Smooth muscle cell (in vitro differentiated cells): ENCODE results near the gene STYK1. TPM values are rescaled to one million over a fixed set of nuclear protein-coding genes. Genes with fewer than 3 reads are reported as not detected.
A peak's percentile ranks its signal among the peaks of the same experiment; 100 is the strongest.

Experiments used
- DNase-seq: peaks from one replicate; lab custom pipeline; 2025; ENCODE audit not compliant: unreplicated experiment; lab: John Stamatoyannopoulos, UW
- H2AFZ ChIP-seq: fragments of 200-600 bp; sonication (generic); 2 replicates; pipeline ENCODE4 v1.6.0; 2016; ENCODE audit warnings: antibody characterized with exemption, low read depth, mild to moderate bottlenecking
- H3F3A ChIP-seq: fragments of 200-600 bp; sonication (generic); 2 replicates; pipeline ENCODE4 v1.6.0; 2017; ENCODE audit warnings: antibody characterized with exemption, low read depth
- H3K27ac ChIP-seq: fragments of 200-600 bp; sonication (generic); 2 replicates; pipeline ENCODE4 v1.5.1; 2016; ENCODE audit warnings: low read depth, mild to moderate bottlenecking
- H3K27me3 ChIP-seq: fragments of 200-600 bp; sonication (generic); 2 replicates; pipeline ENCODE4 v1.6.1; 2016; ENCODE audit warnings: low read depth, mild to moderate bottlenecking
- H3K36me3 ChIP-seq: fragments of 200-600 bp; sonication (generic); 2 replicates; pipeline ENCODE4 v1.5.1; 2016; ENCODE audit warnings: low read depth
- H3K4me1 ChIP-seq: fragments of 200-600 bp; sonication (generic); 2 replicates; pipeline ENCODE4 v1.5.1; 2016; ENCODE audit warnings: low read depth
- H3K4me2 ChIP-seq: fragments of 200-600 bp; sonication (generic); 2 replicates; pipeline ENCODE4 v1.6.0; 2016; ENCODE audit warnings: mild to moderate bottlenecking
- H3K4me3 ChIP-seq: fragments of 200-600 bp; sonication (generic); 2 replicates; pipeline ENCODE4 v1.5.1; 2016; ENCODE audit warnings: mild to moderate bottlenecking
- H3K79me2 ChIP-seq: fragments of 200-600 bp; sonication (generic); 2 replicates; pipeline ENCODE4 v1.6.0; 2016; ENCODE audit warnings: low read depth, mild to moderate bottlenecking
- H3K9ac ChIP-seq: fragments of 200-600 bp; sonication (generic); 2 replicates; pipeline ENCODE4 v1.6.0; 2016; ENCODE audit warnings: low read depth
- H3K9me3 ChIP-seq: fragments of 200-600 bp; sonication (generic); replicated peaks from 2 replicates; pipeline ENCODE4 v1.5.1; 2016; ENCODE audit warnings: low read depth
- H4K20me1 ChIP-seq: fragments of 200-600 bp; sonication (generic); 2 replicates; pipeline ENCODE4 v1.6.0; 2016; ENCODE audit warnings: low read depth
- WGBS: methylation state at CpG from one replicate; pipeline ENCODE4 v1.1.7; 2016; ENCODE audit warnings: low lambda C conversion rate; 5-methylcytosine and 5-hydroxymethylcytosine counted together
- polyA plus RNA-seq: library from polyadenylated mRNA; unstranded; fragments of >200 nt; fragmentation: Nextera tagmentation; extraction: Ambion mirVana; gene quantifications from 2 replicates; pipeline ENCODE4 v1.2.1, GENCODE V29; 2016
- total RNA-seq: library from RNA; depleted of rRNA; stranded (reverse); fragments of >200 nt; gene quantifications from 2 replicates; pipeline ENCODE4 v1.2.3, GENCODE V29; 2014
- TF ChIP-seq, protein P1 (sequence below): fragments of 200-600 bp; sonication (generic); IDR thresholded peaks from 2 replicates; pipeline ENCODE4 v1.5.1; 2017; ENCODE audit warnings: borderline replicate concordance, mild to moderate bottlenecking, antibody characterized with exemption; ENCODE audit not compliant: insufficient read depth, poor library complexity, severe bottlenecking

The STYK1 gene
- total and polyA plus RNA-seq, 2 experiments from 2014 or later, result 0.24 to 1.2 TPM

- DNase-seq, result no peak
- H3K27ac ChIP-seq, result peak overlapping the region; percentile 96
- H4K20me1 ChIP-seq, result peaks cover 51% of the 10 kb centered on the region
- H3K4me1 ChIP-seq, result peaks cover 36% of the 10 kb centered on the region
- H2AFZ ChIP-seq, result no peak overlapping the region
- H3K27me3 ChIP-seq, result no peaks in the 10 kb centered on the region
- peaks cover 25% of the 10 kb centered on the region for H3K36me3 ChIP-seq
- H3K4me2 ChIP-seq, result no peak overlapping the region
- TF ChIP-seq, protein P1, sequence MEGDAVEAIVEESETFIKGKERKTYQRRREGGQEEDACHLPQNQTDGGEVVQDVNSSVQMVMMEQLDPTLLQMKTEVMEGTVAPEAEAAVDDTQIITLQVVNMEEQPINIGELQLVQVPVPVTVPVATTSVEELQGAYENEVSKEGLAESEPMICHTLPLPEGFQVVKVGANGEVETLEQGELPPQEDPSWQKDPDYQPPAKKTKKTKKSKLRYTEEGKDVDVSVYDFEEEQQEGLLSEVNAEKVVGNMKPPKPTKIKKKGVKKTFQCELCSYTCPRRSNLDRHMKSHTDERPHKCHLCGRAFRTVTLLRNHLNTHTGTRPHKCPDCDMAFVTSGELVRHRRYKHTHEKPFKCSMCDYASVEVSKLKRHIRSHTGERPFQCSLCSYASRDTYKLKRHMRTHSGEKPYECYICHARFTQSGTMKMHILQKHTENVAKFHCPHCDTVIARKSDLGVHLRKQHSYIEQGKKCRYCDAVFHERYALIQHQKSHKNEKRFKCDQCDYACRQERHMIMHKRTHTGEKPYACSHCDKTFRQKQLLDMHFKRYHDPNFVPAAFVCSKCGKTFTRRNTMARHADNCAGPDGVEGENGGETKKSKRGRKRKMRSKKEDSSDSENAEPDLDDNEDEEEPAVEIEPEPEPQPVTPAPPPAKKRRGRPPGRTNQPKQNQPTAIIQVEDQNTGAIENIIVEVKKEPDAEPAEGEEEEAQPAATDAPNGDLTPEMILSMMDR, result no peak
- H3K79me2 ChIP-seq, result peaks cover 73% of the 10 kb centered on the region
- WGBS, result 98% methylated on average over 6 of the region's 6 CpGs
- H3K9ac ChIP-seq, result no peak overlapping the region
- H3K9me3 ChIP-seq, result no peaks in the 10 kb centered on the region
- H3K4me3 ChIP-seq, result no peak overlapping the region
- peaks cover 41% of the 10 kb centered on the region for H3F3A ChIP-seq
These were observed 41.6 kb upstream of the STYK1 start for GRCh38 chr12:10715491-10715890.

DNA sequence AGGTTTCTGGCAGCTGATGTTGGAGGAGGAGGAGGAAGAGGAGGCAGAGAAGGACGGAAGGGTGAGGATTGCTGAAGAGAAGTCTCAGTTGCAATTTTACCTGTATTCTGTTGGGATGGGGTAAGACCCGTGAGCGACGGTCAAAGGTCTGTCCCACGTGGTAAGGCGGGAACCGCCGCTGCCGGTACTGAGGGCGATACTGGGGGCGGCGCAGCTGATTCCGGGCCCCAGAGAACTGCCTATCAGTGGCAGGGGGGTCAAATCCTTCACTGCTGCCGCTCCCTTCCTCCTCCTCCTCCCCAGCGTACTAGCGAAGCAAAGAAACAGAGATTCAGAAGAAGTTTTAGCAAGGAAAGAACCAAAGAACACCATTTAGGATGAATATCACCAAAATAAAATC, 36.0 kb upstream of the STYK1 start:
- no peak overlapping the region for H3K4me3 ChIP-seq
- H3K36me3 ChIP-seq, result peaks cover 48% of the 10 kb centered on the region
- H3K27me3 ChIP-seq, result no peaks in the 10 kb centered on the region
- no peaks in the 10 kb centered on the region for H3F3A ChIP-seq
- H3K27ac ChIP-seq, result no peak overlapping the region
- H3K4me2 ChIP-seq, result no peak overlapping the region
- DNase-seq, result no peak
- no peak overlapping the region for H2AFZ ChIP-seq
- H3K4me1 ChIP-seq, result no peaks in the 10 kb centered on the region
- H3K9ac ChIP-seq, result no peak overlapping the region
- 97% methylated on average over 16 of the region's 16 CpGs for WGBS
- no peaks in the 10 kb centered on the region for H3K9me3 ChIP-seq
- TF ChIP-seq, protein P1, result no peak
- peaks cover 85% of the 10 kb centered on the region for H3K79me2 ChIP-seq
- peaks cover 87% of the 10 kb centered on the region for H4K20me1 ChIP-seq

GRCh38 chr12:10708862-10709261, 35.0 kb upstream of the STYK1 start:
- peaks cover 92% of the 10 kb centered on the region for H4K20me1 ChIP-seq
- no peaks in the 10 kb centered on the region for H3F3A ChIP-seq
- no peak overlapping the region for H3K4me3 ChIP-seq
- H3K4me2 ChIP-seq, result no peak overlapping the region
- H3K9me3 ChIP-seq, result no peaks in the 10 kb centered on the region
- H3K27me3 ChIP-seq, result no peaks in the 10 kb centered on the region
- DNase-seq, result no peak
- 90% methylated on average over 4 of the region's 4 CpGs for WGBS
- TF ChIP-seq, protein P1, result no peak
- peaks cover 77% of the 10 kb centered on the region for H3K79me2 ChIP-seq
- H2AFZ ChIP-seq, result no peak overlapping the region
- H3K4me1 ChIP-seq, result no peaks in the 10 kb centered on the region
- H3K27ac ChIP-seq, result no peak overlapping the region
- H3K9ac ChIP-seq, result no peak overlapping the region
- H3K36me3 ChIP-seq, result peaks cover 47% of the 10 kb centered on the region

- H3K36me3 ChIP-seq, result peaks cover 43% of the 10 kb centered on the region
- no peak overlapping the region for H2AFZ ChIP-seq
- H3F3A ChIP-seq, result no peaks in the 10 kb centered on the region
- no peaks in the 10 kb centered on the region for H3K27me3 ChIP-seq
- no peak overlapping the region for H3K4me2 ChIP-seq
- peaks cover 48% of the 10 kb centered on the region for H3K79me2 ChIP-seq
- no peak overlapping the region for H3K9ac ChIP-seq
- H4K20me1 ChIP-seq, result peaks cover 73% of the 10 kb centered on the region
- DNase-seq, result no peak
- TF ChIP-seq, protein P1, result no peak
- 76% methylated on average over 2 of the region's 2 CpGs for WGBS
- no peaks in the 10 kb centered on the region for H3K9me3 ChIP-seq
- H3K4me3 ChIP-seq, result no peak overlapping the region
- no peak overlapping the region for H3K27ac ChIP-seq
- no peaks in the 10 kb centered on the region for H3K4me1 ChIP-seq
These were observed 31.8 kb upstream of the STYK1 start for GRCh38 chr12:10705655-10706054.
